RWPE1 (cell line): Measurements from ENCODE around the gene RACK1.
A peak's percentile ranks its signal among the peaks of the same experiment; 100 is the strongest.
"Not testable (repeated sequence)": the region's sequence is repeated elsewhere in the genome, so short reads cannot be mapped to it uniquely, and the experiment has no call there.

Experiments
- CTCF ChIA-PET: fragments of 350-600 bp; sonication (Branson Sonifier 250); formaldehyde crosslinking; extraction: SDS; loops from one replicate; lab custom pipeline; 2021; lab: Yijun Ruan, JAX
- POLR2A ChIA-PET: fragments of 400-600 bp; formaldehyde crosslinking; extraction: SDS; loops from one replicate; lab custom pipeline; 2020; ENCODE audit warnings: antibody characterized with exemption; ENCODE audit not compliant: low non-redundant PET; lab: Yijun Ruan, JAX
- DNase-seq: peaks from one replicate; pipeline ENCODE4 v3.0.0; 2012; ENCODE audit warnings: low spot score
- H3K27ac ChIP-seq: fragments of 450-650 bp; 2 replicates; pipeline ENCODE4 v1.5.1; 2017
- CTCF ChIP-seq: fragments of 450-650 bp; conservative IDR thresholded peaks from 2 replicates; pipeline ENCODE4 v1.5.1; 2017; ENCODE audit warnings: low read depth, mild to moderate bottlenecking

RACK1 gene

GRCh38 chr5:181215997-181216989, 27.4 kb downstream of the RACK1 start:
- CTCF ChIA-PET, result interaction anchor here (1.6 kb wide), 1 partner anchor 29 kb away, joined by 5 read pairs; no protein-coding TSS in a partner anchor
- no peak for DNase-seq
- POLR2A ChIA-PET, result interaction anchor here (1.0 kb wide), 1 partner anchor 12 kb away, joined by 3 read pairs; the partner anchor contains the start of gene TRIM7
- TF ChIP-seq CTCF, result no peak
- peak overlapping the region; percentile 79 for H3K27ac ChIP-seq

GRCh38 chr5:181214249-181214648, 29.5 kb downstream of the RACK1 start:
- DNase-seq, POLR2A ChIA-PET, H3K27ac ChIP-seq: not testable (repeated sequence)
- CTCF ChIA-PET, result interaction anchor here (0.6 kb wide), 1 partner anchor 43 kb away, joined by 5 read pairs; no protein-coding TSS in a partner anchor

- no peak for TF ChIP-seq CTCF
- H3K27ac ChIP-seq, result no peak overlapping the region
- DNase-seq, result no peak
- POLR2A ChIA-PET, result no interaction called here
- CTCF ChIA-PET, result no interaction called here
Measured at GRCh38 chr5:181212934-181213333, 30.8 kb downstream of the RACK1 start.

GRCh38 chr5:181212080-181212479, 31.6 kb downstream of the RACK1 start:
- ChIA-PET CTCF (no interaction called here), POLR2A (no interaction called here)
- H3K27ac ChIP-seq, result no peak overlapping the region
- no peak for DNase-seq
- TF ChIP-seq CTCF, result no peak

GRCh38 chr5:181211208-181211607, 32.5 kb downstream of the RACK1 start:
- TF ChIP-seq CTCF, result no peak
- CTCF ChIA-PET, result no interaction called here
- POLR2A ChIA-PET, result interaction anchor here (0.5 kb wide), 1 partner anchor 12 kb away, joined by 3 read pairs; no protein-coding TSS in a partner anchor
- DNase-seq, result no peak
- no peak overlapping the region for H3K27ac ChIP-seq

GRCh38 chr5:181210698-181211097, 33.0 kb downstream of the RACK1 start:
- CTCF ChIA-PET, H3K27ac ChIP-seq, DNase-seq: not testable (repeated sequence)
- POLR2A ChIA-PET, result interaction anchor here (0.5 kb wide), 1 partner anchor 13 kb away, joined by 3 read pairs; no protein-coding TSS in a partner anchor

- CTCF ChIA-PET, POLR2A ChIA-PET, DNase-seq, H3K27ac ChIP-seq: not testable (repeated sequence)
Measured at GRCh38 chr5:181210148-181210547, 33.6 kb downstream of the RACK1 start.

- CTCF ChIA-PET, result interaction anchor here (0.9 kb wide), 1 partner anchor 24 kb away, joined by 7 read pairs; no protein-coding TSS in a partner anchor
- DNase-seq, POLR2A ChIA-PET, H3K27ac ChIP-seq: not testable (repeated sequence)
Measured at GRCh38 chr5:181209006-181209405, 34.7 kb downstream of the RACK1 start.
